ENCODE measurements around the gene SMPD3. TPM values are rescaled to one million over a fixed set of nuclear protein-coding genes. Genes with fewer than 3 reads are reported as not detected.

The SMPD3 gene
- polyA plus RNA-seq, 2 of the 4 experiments (the other 2 are of a cell fraction), result 0.04 to 0.13 TPM

- CTCF ChIA-PET, result interaction anchor here (1.0 kb wide), 1 partner anchor 14 kb away, joined by 3 read pairs; no protein-coding TSS in a partner anchor
These were observed 96.8 kb downstream of the SMPD3 start for GRCh38 chr16:68351463-68351862.

GRCh38 chr16:68350813-68351350 is 97.4 kb downstream of the SMPD3 start:
- DNase-seq (ENCODE audit: low read depth in 1 of 2, low spot score in 1 of 2) (no peak), FAIRE-seq (no peak), ATAC-seq (no peak)
- ChIA-PET POLR2A (no interaction called here), CTCF (interaction anchor here (1.0 kb wide), 1 partner anchor 13 kb away, joined by 3 read pairs; no protein-coding TSS in a partner anchor)
- H3K4me2 ChIP-seq, result no peak overlapping the region
- WGBS (ENCODE audit: missing lambda C conversion rate), result 93% methylated on average over 10 of the region's 10 CpGs
- no peak overlapping the region for H3K27ac ChIP-seq
- no peaks in the 10 kb centered on the region for H3K4me1 ChIP-seq
- no peaks in the 10 kb centered on the region for H3K9me3 ChIP-seq
- H3K4me3 ChIP-seq, result no peak overlapping the region
- no peak for TF ChIP-seq EHMT2 (IDR thresholded peaks at IDR 0.05; ENCODE audit: low read depth)
- no peak for TF ChIP-seq TP53 (CRISPR knock-in tag; IDR thresholded peaks at IDR 0.05)

More at GRCh38 chr16:68351463-68351862, 96.8 kb downstream of the SMPD3 start:
- Histone ChIP-seq H3K4me2 (no peak overlapping the region), H3K4me1 (no peaks in the 10 kb centered on the region), H3K4me3 (no peak overlapping the region), H3K9me3 (no peaks in the 10 kb centered on the region), H3K27ac (no peak overlapping the region)
- no peak for FAIRE-seq
- TF ChIP-seq USF2 (IDR thresholded peaks at IDR 0.05), result no peak
- DNase-seq (ENCODE audit: low read depth in 1 of 2, low spot score in 1 of 2), result no peak
- 95% methylated on average over 11 of the region's 11 CpGs for WGBS (ENCODE audit: missing lambda C conversion rate)
- POLR2A ChIA-PET, result no interaction called here
- no peak for ATAC-seq

- ChIA-PET POLR2A (no interaction called here), CTCF (no interaction called here)
- no peak for DNase-seq (ENCODE audit: low read depth in 1 of 2, low spot score in 1 of 2)
- H3K4me2 ChIP-seq, result no peak overlapping the region
- H3K27ac ChIP-seq, result no peak overlapping the region
- H3K4me3 ChIP-seq, result no peak overlapping the region
- ATAC-seq, result no peak
- no peaks in the 10 kb centered on the region for H3K9me3 ChIP-seq
- no peaks in the 10 kb centered on the region for H3K4me1 ChIP-seq
- no peak for FAIRE-seq
- 94% methylated on average over 10 of the region's 10 CpGs for WGBS (ENCODE audit: missing lambda C conversion rate)
- TF ChIP-seq NR3C1 (IDR thresholded peaks at IDR 0.05) (no peak), ESRRA (IDR thresholded peaks at IDR 0.05; ENCODE audit: borderline replicate concordance, low read length) (no peak), EHF (CRISPR knock-in tag; IDR thresholded peaks at IDR 0.05) (no peak), KDM5A (IDR thresholded peaks at IDR 0.05) (no peak), SMC3 (IDR thresholded peaks at IDR 0.05) (no peak), JUN (IDR thresholded peaks at IDR 0.05) (no peak), REST (IDR thresholded peaks at IDR 0.05) (no peak), USF2 (IDR thresholded peaks at IDR 0.05) (no peak), MAFK (IDR thresholded peaks at IDR 0.05; ENCODE audit: partially characterized antibody) (no peak), CBX8 (IDR thresholded peaks at IDR 0.05) (no peak)
These were observed 98.4 kb downstream of the SMPD3 start for GRCh38 chr16:68349838-68350410.
